SH-SY5Y (cell line): ENCODE data around the gene MIEF2.

Source experiments
- GATA2 ChIP-seq: IDR thresholded peaks from 2 replicates; pipeline ENCODE4 v1.6.1; 2011; ENCODE audit warnings: mild to moderate bottlenecking, low read depth, low read length
- GATA3 ChIP-seq: IDR thresholded peaks from 2 replicates; pipeline ENCODE4 v1.6.1; 2011; ENCODE audit warnings: low read depth, mild to moderate bottlenecking, low read length, moderate library complexity

DNA sequence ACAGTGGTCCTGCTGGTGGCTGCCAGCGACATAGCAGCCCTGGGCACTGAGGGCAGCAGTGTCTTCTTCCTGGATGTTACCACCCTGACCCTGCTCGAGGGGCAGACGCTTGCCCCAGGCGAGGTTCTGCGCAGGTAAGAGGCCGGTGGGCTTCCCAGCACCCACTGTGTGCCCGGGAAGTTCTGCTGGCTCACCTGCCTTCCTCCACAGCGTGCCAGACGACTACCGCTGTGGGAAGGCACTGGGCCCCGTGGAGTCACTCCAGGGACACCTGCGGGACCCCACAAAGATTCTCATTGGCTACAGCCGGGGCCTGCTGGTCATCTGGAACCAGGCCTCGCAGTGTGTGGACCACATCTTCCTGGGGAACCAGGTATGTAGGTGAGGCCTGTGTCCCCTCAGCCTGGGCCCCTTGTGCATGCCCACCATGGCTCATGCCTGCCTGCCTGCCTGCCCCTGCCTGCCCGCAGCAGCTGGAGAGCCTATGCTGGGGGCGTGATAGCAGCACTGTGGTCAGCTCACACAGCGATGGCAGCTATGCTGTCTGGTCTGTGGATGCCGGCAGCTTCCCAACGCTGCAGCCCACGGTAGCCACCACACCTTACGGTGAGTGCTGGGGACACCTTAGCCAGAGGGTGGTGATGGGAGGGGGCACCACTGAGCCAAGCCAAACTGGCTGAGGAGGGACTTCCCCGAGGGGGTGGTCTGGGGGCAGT is 26.5 kb upstream of the MIEF2 start:
- TF ChIP-seq GATA3 (no peak), GATA2 (no peak)
